CD4-positive, alpha-beta memory T cell (primary cell): ENCODE results near the gene TAF12. TPM values are rescaled to one million over a fixed set of nuclear protein-coding genes. Genes with fewer than 3 reads are reported as not detected.
"Not testable (repeated sequence)": the region's sequence is repeated elsewhere in the genome, so short reads cannot be mapped to it uniquely, and the experiment has no call there.

Source experiments
- CTCF ChIA-PET: fragments of 350-600 bp; sonication (Branson Sonifier 250); formaldehyde crosslinking; loops from one replicate; lab custom pipeline; 2021; ENCODE audit warnings: inconsistent platforms; ENCODE audit not compliant: partially characterized antibody; lab: Charles Lee
- POLR2A ChIA-PET: fragments of 350-600 bp; sonication (Branson Sonifier 250); formaldehyde crosslinking; loops from one replicate; lab custom pipeline; 2021; ENCODE audit not compliant: partially characterized antibody; lab: Charles Lee
- DNase-seq, 5 donors: peaks; one replicate each; pipeline versions ENCODE4 v3.0.0 to v3.0.0-alpha.2; 2020 to 2022; ENCODE audit warnings: mixed read lengths in 1 of 5
- H3K27ac ChIP-seq: one replicate; pipeline ENCODE4 v1.7.0; 2013; ENCODE audit warnings: low read depth, low read length
- H3K27me3 ChIP-seq: 2 replicates; pipeline ENCODE4 v1.7.0; 2013; ENCODE audit warnings: mild to moderate bottlenecking, low read length, moderate library complexity; ENCODE audit not compliant: insufficient read depth
- H3K36me3 ChIP-seq: 2 replicates; pipeline ENCODE4 v1.7.0; 2013; ENCODE audit warnings: mild to moderate bottlenecking, low read length, moderate library complexity; ENCODE audit not compliant: insufficient read depth
- H3K4me1 ChIP-seq: 2 replicates; pipeline ENCODE4 v1.7.0; 2013; ENCODE audit warnings: mild to moderate bottlenecking, low read length, moderate library complexity; ENCODE audit not compliant: insufficient read depth
- H3K4me3 ChIP-seq, 2 donors: one replicate each; pipeline ENCODE4 v1.7.0; 2013; ENCODE audit warnings: low read length in 2 of 2, mild to moderate bottlenecking in 1 of 2
- H3K9me3 ChIP-seq, 2 donors: one replicate each; pipeline ENCODE4 v1.7.0; 2013; ENCODE audit warnings: low read length in 2 of 2, control low read depth in 1 of 2; ENCODE audit not compliant: control insufficient read depth in 1 of 2
- H3K27ac Mint-ChIP-seq, 7 donors: one replicate each; pipeline ENCODE4 v1.8.0; 2020 to 2021; ENCODE audit warnings: mixed read lengths in 7 of 7, mild to moderate bottlenecking in 6 of 7, inconsistent platforms in 3 of 7, moderate library complexity in 3 of 7
- H3K27me3 Mint-ChIP-seq, 2 donors: one replicate each; pipeline ENCODE4 v1.8.0; 2020 to 2021; ENCODE audit warnings: mixed read lengths in 2 of 2
- H3K36me3 Mint-ChIP-seq, 2 donors: one replicate each; pipeline ENCODE4 v1.8.0; 2020 to 2021; ENCODE audit warnings: mixed read lengths in 2 of 2, inconsistent platforms in 1 of 2, mild to moderate bottlenecking in 1 of 2
- H3K4me1 Mint-ChIP-seq, 4 donors: one replicate each; pipeline ENCODE4 v1.8.0; 2020 to 2021; ENCODE audit warnings: mixed read lengths in 4 of 4, mild to moderate bottlenecking in 1 of 4
- H3K4me3 Mint-ChIP-seq, 8 donors: one replicate each; pipeline ENCODE4 v1.8.0; 2020 to 2021; ENCODE audit warnings: mixed read lengths in 8 of 8, mild to moderate bottlenecking in 7 of 8, moderate library complexity in 6 of 8, inconsistent platforms in 3 of 8
- H3K9me3 Mint-ChIP-seq, 8 donors: one replicate each; pipeline ENCODE4 v1.8.0; 2020 to 2021; ENCODE audit warnings: mixed read lengths in 8 of 8, mild to moderate bottlenecking in 5 of 8, inconsistent platforms in 3 of 8, moderate library complexity in 1 of 8
- intact Hi-C: fragments of 100-400 bp; cut with micrococcal nuclease; formaldehyde crosslinking; loops from one replicate; pipeline ENCODE4 v1.15.1; 2023
- polyA plus RNA-seq, 2 donors: library from polyadenylated mRNA; unstranded; fragments of 300-500 nt; fragmentation: Illumina TruSeq; gene quantifications; one replicate each; pipeline ENCODE4 v1.2.3, GENCODE V29; 2021
- total RNA-seq, 2 experiments: library from RNA; stranded (reverse); gene quantifications; one replicate each; pipeline ENCODE4 v1.2.3, GENCODE V29; 2021

TAF12 gene
- total and polyA plus RNA-seq, 4 experiments from 2014 or later: 23.5 to 53.4 (median 38.7) TPM

- H3K4me1 Mint-ChIP-seq, H3K27ac ChIP-seq, H3K27me3 ChIP-seq, DNase-seq, H3K9me3 ChIP-seq, H3K4me3 ChIP-seq, intact Hi-C loops, H3K4me1 ChIP-seq, H3K4me3 Mint-ChIP-seq, H3K36me3 Mint-ChIP-seq, H3K9me3 Mint-ChIP-seq, H3K36me3 ChIP-seq, H3K27me3 Mint-ChIP-seq: not testable (repeated sequence)
- peak overlapping the region in 2 of 7 donors; percentile 22 to 39 for H3K27ac Mint-ChIP-seq
- ChIA-PET POLR2A (interaction anchor here (1.0 to 2.0 kb wide), 3 partner anchors 7 to 13 kb away, joined by 4 to 10 read pairs (median 5); partner anchors contain the start of genes GMEB1, RNU11 and TAF12), CTCF (interaction anchor here (0.6 to 2.0 kb wide), 4 partner anchors 8 to 518 kb away, joined by 3 to 6 read pairs (median 3); partner anchors contain the start of genes GMEB1 and YTHDF2)
Measured at GRCh38 chr1:28655448-28656311, 12.8 kb upstream of the TAF12 start.

DNA sequence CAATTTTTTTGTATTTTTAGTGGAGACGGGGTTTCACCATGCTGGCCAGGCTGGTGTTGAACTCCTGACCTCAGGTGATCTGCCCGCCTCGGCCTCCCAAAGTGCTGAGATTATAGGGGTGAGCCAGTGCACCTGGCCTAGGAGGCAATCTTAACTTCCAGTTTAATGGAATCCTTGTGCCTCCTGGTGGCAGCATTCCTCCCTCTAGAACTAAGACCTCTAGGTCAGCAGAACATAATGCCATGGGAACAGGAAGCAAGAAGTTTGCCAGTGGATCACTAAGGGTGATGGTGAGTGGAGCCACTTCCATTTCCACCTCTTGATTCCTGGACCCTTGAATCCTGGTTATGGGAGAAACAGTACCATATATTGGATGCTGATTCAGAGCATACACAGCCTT, 11.0 kb upstream of the TAF12 start:
- DNase-seq, H3K27ac Mint-ChIP-seq, H3K4me1 ChIP-seq, H3K27me3 Mint-ChIP-seq, H3K4me1 Mint-ChIP-seq, H3K36me3 ChIP-seq, H3K9me3 Mint-ChIP-seq, H3K9me3 ChIP-seq, H3K4me3 ChIP-seq, POLR2A ChIA-PET, H3K4me3 Mint-ChIP-seq, H3K27ac ChIP-seq, H3K27me3 ChIP-seq, intact Hi-C loops, H3K36me3 Mint-ChIP-seq: not testable (repeated sequence)
- CTCF ChIA-PET: interaction anchor here (0.8 kb wide), 1 partner anchor 15 kb away, joined by 3 read pairs; the partner anchor contains the start of gene GMEB1

DNA sequence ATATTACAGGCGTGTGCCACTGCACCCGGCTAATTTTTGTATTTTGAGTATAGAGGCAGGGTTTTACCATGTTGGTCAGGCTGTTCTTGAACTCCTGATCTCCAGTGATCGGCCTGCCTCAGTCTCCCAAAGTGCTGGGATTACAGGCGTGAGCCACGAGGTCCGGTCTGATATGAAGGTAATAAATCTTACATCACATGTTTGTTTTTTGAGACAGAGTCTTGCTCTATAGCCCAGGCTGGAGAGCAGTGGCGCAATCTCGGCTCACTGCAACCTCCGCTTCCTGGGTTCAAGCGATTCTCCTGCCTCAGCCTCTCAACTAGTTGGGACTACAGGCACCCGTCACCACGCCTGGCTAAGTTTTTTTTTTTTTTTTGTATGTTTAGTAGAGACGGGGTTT, 10.2 kb upstream of the TAF12 start:
- CTCF ChIA-PET, H3K4me3 ChIP-seq, H3K36me3 ChIP-seq, intact Hi-C loops, H3K36me3 Mint-ChIP-seq, H3K9me3 Mint-ChIP-seq, H3K27ac Mint-ChIP-seq, H3K27me3 ChIP-seq, H3K27ac ChIP-seq, H3K4me3 Mint-ChIP-seq, DNase-seq, H3K4me1 ChIP-seq, H3K27me3 Mint-ChIP-seq, H3K9me3 ChIP-seq: not testable (repeated sequence)
- POLR2A ChIA-PET: interaction anchor here (0.9 kb wide), 1 partner anchor 10 kb away, joined by 3 read pairs; the partner anchor contains the start of gene TAF12
- H3K4me1 Mint-ChIP-seq: peaks cover under 1 to 13% (median 6%) of the 10 kb centered on the region in 4 donors

GRCh38 chr1:28648474-28649198, 5.8 kb upstream of the TAF12 start, which contains the start of gene RNU11:
Gene RNU11 (plus strand): TSS chr1:28648600.
- Mint-ChIP-seq H3K27ac (peak within 1 kb of the TSS; percentile 99 to 100 (median 99)), H3K4me1 (peaks cover 15 to 36% (median 25%) of the 10 kb centered on the region in 4 donors), H3K27me3 (no peaks in the 10 kb centered on the region), H3K4me3 (peak within 1 kb of the TSS; percentile 84 to 94 (median 90)), H3K9me3 (peaks cover 0 to 4% (median 0%) of the 10 kb centered on the region in 8 donors), H3K36me3 (peaks cover 0 to 5% of the 10 kb centered on the region in 2 donors)
- H3K9me3 ChIP-seq: no peaks in the 10 kb centered on the region
- H3K27me3 ChIP-seq: no peaks in the 10 kb centered on the region
- peak; percentile 93 to 95 (median 95) for DNase-seq
- peak within 1 kb of the TSS; percentile 55 to 91 for H3K4me3 ChIP-seq
- no peaks in the 10 kb centered on the region for H3K36me3 ChIP-seq
- intact Hi-C loops: loop anchor here (1.0 to 5.0 kb wide), 7 partner anchors 20 to 401 kb away; partner anchors contain the start of genes GMEB1 and YTHDF2
- ChIA-PET POLR2A (interaction anchor here (0.6 to 10.1 kb wide), 47 partner anchors 8 to 923 kb away, joined by 3 to 233 read pairs (median 5); partner anchors contain the start of genes ATP5IF1, EPB41, GMEB1 and MED18), CTCF (interaction anchor here (0.7 to 1.9 kb wide), 4 partner anchors 20 to 532 kb away, joined by 3 to 11 read pairs (median 6); partner anchors contain the start of genes GMEB1 and YTHDF2)
- peaks cover 31% of the 10 kb centered on the region for H3K4me1 ChIP-seq
- peak within 1 kb of the TSS; percentile 96 for H3K27ac ChIP-seq

- Mint-ChIP-seq H3K4me1 (peaks cover 15 to 41% (median 29%) of the 10 kb centered on the region in 4 donors), H3K27me3 (no peaks in the 10 kb centered on the region), H3K4me3 (peak overlapping the region; percentile 84 to 94 (median 90)), H3K27ac (peak overlapping the region; percentile 99 to 100 (median 99)), H3K36me3 (peaks cover 0 to 9% of the 10 kb centered on the region in 2 donors), H3K9me3 (peaks cover 0 to 4% (median 0%) of the 10 kb centered on the region in 8 donors)
- ChIA-PET CTCF (interaction anchor here (0.7 to 1.9 kb wide), 4 partner anchors 20 to 532 kb away, joined by 3 to 11 read pairs (median 6); partner anchors contain the start of genes GMEB1 and YTHDF2), POLR2A (interaction anchor here (0.6 to 10.1 kb wide), 40 partner anchors 8 to 923 kb away, joined by 3 to 233 read pairs (median 5); partner anchors contain the start of genes ATP5IF1, EPB41, GMEB1 and MED18)
- Histone ChIP-seq H3K9me3 (no peaks in the 10 kb centered on the region), H3K36me3 (no peaks in the 10 kb centered on the region), H3K27ac (peak overlapping the region; percentile 96), H3K4me3 (peak overlapping the region; percentile 55 to 91), H3K27me3 (no peaks in the 10 kb centered on the region), H3K4me1 (peaks cover 31% of the 10 kb centered on the region)
- peak; percentile 94 to 97 (median 96) for DNase-seq
- intact Hi-C loops: loop anchor here (1.0 to 5.0 kb wide), 7 partner anchors 20 to 401 kb away; partner anchors contain the start of genes GMEB1 and YTHDF2
Measured at GRCh38 chr1:28648008-28648473, 5.2 kb upstream of the TAF12 start.

DNA sequence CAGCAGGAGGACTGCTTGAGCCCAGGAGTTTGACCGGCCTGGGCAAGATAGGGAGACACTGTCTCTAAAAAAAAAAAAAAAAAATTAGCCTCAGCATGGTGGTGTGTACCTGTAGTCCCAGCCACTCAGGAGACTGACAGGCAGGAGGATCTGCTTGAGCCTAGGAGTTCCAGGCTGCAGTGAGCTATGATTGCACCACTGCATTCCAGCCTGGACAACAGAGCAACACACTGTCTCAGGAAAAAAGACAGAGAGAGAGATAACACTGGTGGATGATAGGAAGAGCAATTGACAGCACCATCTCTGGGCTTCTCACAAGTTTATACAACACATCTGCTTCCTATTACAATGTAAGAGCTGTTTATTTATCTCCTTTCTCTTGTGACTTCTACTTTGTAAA, 3.2 kb upstream of the TAF12 start:
- H3K4me3 Mint-ChIP-seq: peak overlapping the region in 1 of 8 donors; percentile 38
- peaks cover 42% of the 10 kb centered on the region for H3K4me1 ChIP-seq
- no peak overlapping the region for H3K4me3 ChIP-seq
- no peaks in the 10 kb centered on the region for H3K36me3 ChIP-seq
- H3K27me3 Mint-ChIP-seq: no peaks in the 10 kb centered on the region
- intact Hi-C loops: loop anchor here (5.0 kb wide), 1 partner anchor 399 kb away; no protein-coding TSS in a partner anchor
- peaks cover 0 to 4% (median 0%) of the 10 kb centered on the region in 8 donors for H3K9me3 Mint-ChIP-seq
- ChIA-PET POLR2A (interaction anchor here (0.5 to 10.1 kb wide), 5 partner anchors 23 to 139 kb away, joined by 3 to 233 read pairs (median 48); partner anchors contain the start of genes GMEB1, RCC1 and YTHDF2), CTCF (interaction anchor here (1.1 to 6.8 kb wide), 2 partner anchors 89 to 231 kb away, joined by 3 to 83 read pairs; partner anchors contain the start of gene YTHDF2)
- no peak overlapping the region for H3K27ac ChIP-seq
- no peaks in the 10 kb centered on the region for H3K27me3 ChIP-seq
- peak overlapping the region in 3 of 7 donors; percentile 29 to 77 (median 64) for H3K27ac Mint-ChIP-seq
- H3K36me3 Mint-ChIP-seq: peaks cover 0 to 18% of the 10 kb centered on the region in 2 donors
- no peaks in the 10 kb centered on the region for H3K9me3 ChIP-seq
- peaks cover 25 to 60% (median 42%) of the 10 kb centered on the region in 4 donors for H3K4me1 Mint-ChIP-seq
- no peak for DNase-seq
